Lower leg skin (tissue), 3 donors: ENCODE data around the gene FILIP1L.

Experiments used
- CTCF ChIP-seq, 3 donors: fragments of 450-650 bp; IDR thresholded peaks; one replicate each; pipeline ENCODE4 v1.5.1; 2016; ENCODE audit warnings: antibody characterized with exemption in 3 of 3, mild to moderate bottlenecking in 3 of 3, moderate library complexity in 2 of 3
- POLR2A ChIP-seq, 2 donors: fragments of 450-650 bp; IDR thresholded peaks; one replicate each; pipeline ENCODE4 v1.6.1; 2016 to 2017; ENCODE audit warnings: antibody characterized with exemption in 2 of 2, mild to moderate bottlenecking in 1 of 2, moderate library complexity in 1 of 2

DNA sequence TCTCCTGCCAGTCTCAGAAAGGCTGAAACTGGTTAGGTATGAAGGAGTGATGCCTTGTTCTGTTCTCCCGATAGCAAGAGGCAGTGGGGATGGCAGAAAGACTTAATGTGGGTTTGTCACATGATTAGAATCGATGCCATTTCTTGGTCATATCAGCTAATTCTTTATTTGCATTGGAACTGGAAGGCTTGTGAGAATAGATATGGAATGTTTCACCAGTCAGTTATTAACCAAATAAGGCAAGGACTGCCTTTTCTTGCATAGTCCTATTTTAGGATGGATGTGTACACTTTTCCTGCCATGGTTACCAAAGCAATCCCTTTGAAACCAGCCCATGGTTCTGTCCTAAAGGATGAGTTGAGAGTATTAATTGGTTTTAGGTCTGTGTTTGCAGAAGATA is 33.7 kb downstream of the FILIP1L start:
- no peak for TF ChIP-seq CTCF (IDR thresholded peaks at IDR 0.05)
- TF ChIP-seq POLR2A (IDR thresholded peaks at IDR 0.05): no peak
